ENCODE data around the gene PLEKHN1.

DNA sequence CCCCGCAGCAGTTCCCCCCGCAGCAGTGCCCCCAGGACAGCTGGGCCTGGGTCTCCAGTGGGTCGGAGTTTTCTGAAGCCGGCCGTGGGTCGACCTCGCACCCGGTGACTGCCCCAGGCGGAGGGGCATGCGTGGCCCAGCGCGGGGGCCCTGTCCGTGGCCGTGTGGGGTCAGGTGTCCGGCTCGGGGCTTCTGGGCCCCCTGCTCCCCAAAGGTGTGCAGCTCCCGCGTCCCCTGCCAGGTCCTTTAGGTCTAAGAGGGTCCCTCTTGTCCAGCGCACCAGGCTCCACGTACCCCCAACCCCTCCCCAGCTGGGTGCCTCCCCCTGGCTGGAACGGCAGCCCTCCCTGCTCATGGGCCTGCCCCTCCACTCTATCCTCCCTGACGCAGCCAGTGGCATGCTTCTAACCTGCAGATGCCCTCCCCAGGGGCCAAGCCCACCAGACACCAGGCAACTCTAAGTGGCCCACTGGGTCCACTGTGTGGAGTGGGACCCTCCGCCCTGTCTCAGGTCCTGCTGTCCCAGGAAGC is 39.6 kb downstream of the PLEKHN1 start:
- TF ChIP-seq, protein P1, sequence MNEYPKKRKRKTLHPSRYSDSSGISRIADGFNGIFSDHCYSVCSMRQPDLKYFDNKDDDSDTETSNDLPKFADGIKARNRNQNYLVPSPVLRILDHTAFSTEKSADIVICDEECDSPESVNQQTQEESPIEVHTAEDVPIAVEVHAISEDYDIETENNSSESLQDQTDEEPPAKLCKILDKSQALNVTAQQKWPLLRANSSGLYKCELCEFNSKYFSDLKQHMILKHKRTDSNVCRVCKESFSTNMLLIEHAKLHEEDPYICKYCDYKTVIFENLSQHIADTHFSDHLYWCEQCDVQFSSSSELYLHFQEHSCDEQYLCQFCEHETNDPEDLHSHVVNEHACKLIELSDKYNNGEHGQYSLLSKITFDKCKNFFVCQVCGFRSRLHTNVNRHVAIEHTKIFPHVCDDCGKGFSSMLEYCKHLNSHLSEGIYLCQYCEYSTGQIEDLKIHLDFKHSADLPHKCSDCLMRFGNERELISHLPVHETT (tag by site-specific recombination; IDR thresholded peaks at IDR 0.05): no peak
- no peak for TF ChIP-seq TRIM28 (IDR thresholded peaks at IDR 0.05; ENCODE audit: borderline replicate concordance, low read length)
- TF ChIP-seq ZNF548 (tag by site-specific recombination; IDR thresholded peaks at IDR 0.05): no peak
- no peak for TF ChIP-seq ELK4 (IDR thresholded peaks at IDR 0.05; ENCODE audit: borderline replicate concordance, low read depth, low read length)
- no peak for TF ChIP-seq ZNF19 (tag by site-specific recombination; IDR thresholded peaks at IDR 0.05; ENCODE audit: low read depth)
- TF ChIP-seq KLF9 (tag by site-specific recombination; IDR thresholded peaks at IDR 0.05; ENCODE audit: low read depth): no peak
- no peak for TF ChIP-seq CTCF (tag by site-specific recombination; IDR thresholded peaks at IDR 0.05)
- no peak for TF ChIP-seq ZFP41 (tag by site-specific recombination; IDR thresholded peaks at IDR 0.05; ENCODE audit: borderline replicate concordance)
- no peak for TF ChIP-seq RBAK (tag by site-specific recombination; IDR thresholded peaks at IDR 0.05)
- no peak for TF ChIP-seq HOXA7 (CRISPR knock-in tag; IDR thresholded peaks at IDR 0.05; ENCODE audit: borderline replicate concordance)
- TF ChIP-seq MZF1 (tag by site-specific recombination; IDR thresholded peaks at IDR 0.05; ENCODE audit: borderline replicate concordance): no peak
- no peak for TF ChIP-seq SETDB1 (IDR thresholded peaks at IDR 0.05; ENCODE audit: insufficient read length, low read length)
- no peak for TF ChIP-seq ZBTB17 (tag by site-specific recombination; IDR thresholded peaks at IDR 0.05)
- no peak for TF ChIP-seq ZFP37 (tag by site-specific recombination; IDR thresholded peaks at IDR 0.05)

Data from HEK293 (cell line).